ENCODE results near the gene STIL. TPM values are rescaled to one million over a fixed set of nuclear protein-coding genes. Genes with fewer than 3 reads are reported as not detected.

The STIL gene
- total and polyA plus RNA-seq, 2 of the 13 experiments (the other 11 are each of a cell fraction or from before 2014, with no cell fraction given) = 13.7 to 18.6 TPM

DNA sequence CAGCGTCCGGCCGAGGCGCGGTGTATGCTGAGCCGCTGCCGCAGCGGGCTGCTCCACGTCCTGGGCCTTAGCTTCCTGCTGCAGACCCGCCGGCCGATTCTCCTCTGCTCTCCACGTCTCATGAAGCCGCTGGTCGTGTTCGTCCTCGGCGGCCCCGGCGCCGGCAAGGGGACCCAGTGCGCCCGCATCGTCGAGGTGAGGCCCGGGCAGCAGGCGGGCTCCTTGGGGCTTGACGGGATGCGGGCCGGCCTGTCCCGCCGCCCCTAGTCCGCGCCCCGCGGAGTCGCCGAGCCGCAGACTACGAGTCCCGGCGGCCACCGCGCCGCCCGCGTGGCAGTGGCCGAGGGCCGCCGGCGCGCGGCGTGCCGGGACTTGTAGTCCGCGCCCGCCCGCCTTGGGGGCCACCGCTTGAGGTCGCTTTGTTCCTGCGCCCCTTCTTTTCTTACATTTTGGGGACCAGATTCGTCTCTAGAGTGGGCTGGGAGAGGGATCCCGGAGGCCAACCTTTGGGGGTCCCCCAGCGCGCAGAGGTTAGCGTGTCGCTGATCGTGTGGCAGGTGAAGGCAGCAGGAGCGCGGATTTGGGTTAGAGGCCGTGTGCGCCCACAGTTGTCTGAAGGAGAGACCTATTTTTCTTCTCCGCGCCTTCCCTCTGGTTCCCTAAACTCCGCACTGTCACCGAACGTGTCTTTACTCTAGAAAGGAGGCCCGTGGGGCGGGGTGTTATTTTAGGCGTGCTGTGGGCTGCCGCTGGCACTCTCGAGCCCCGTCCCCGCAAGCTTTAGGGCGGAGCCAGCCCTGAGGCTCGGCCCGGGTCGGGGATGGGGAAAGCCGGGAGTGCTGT, 20.2 kb upstream of the STIL start (continued):
- TF ChIP-seq ZNF737 (CRISPR knock-in tag; IDR thresholded peaks at IDR 0.05; ENCODE audit: borderline replicate concordance) (peak; percentile 65; the same call in 1 of the 2 replicates), REPIN1 (CRISPR knock-in tag; IDR thresholded peaks at IDR 0.05; ENCODE audit: borderline replicate concordance, low read depth) (0 out of 2 replicates have a peak, but pooled peaks have one; percentile 17), ZFP62 (CRISPR knock-in tag; IDR thresholded peaks at IDR 0.05) (no peak), FOXK2 (IDR thresholded peaks at IDR 0.05) (no peak), KAT2B (IDR thresholded peaks at IDR 0.05; ENCODE audit: borderline replicate concordance, low read depth, low read length) (no peak), CBX2 (IDR thresholded peaks at IDR 0.05; ENCODE audit: low read depth, low read length) (no peak), CBX2 (CRISPR knock-in tag; IDR thresholded peaks at IDR 0.05; ENCODE audit: low read depth) (no peak), MEIS1 (CRISPR knock-in tag; IDR thresholded peaks at IDR 0.05; ENCODE audit: borderline replicate concordance) (0 out of 2 replicates have a peak, but pooled peaks have one; percentile 63), THAP11 (CRISPR knock-in tag; IDR thresholded peaks at IDR 0.05) (peak; percentile 96), GTF2F1 (IDR thresholded peaks at IDR 0.05; ENCODE audit: low read length) (no peak), HIVEP1 (CRISPR knock-in tag; IDR thresholded peaks at IDR 0.05) (no peak), TAF15 (IDR thresholded peaks at IDR 0.05; ENCODE audit: low read depth, low read length, poor library complexity, severe bottlenecking) (no peak), ISX (CRISPR knock-in tag; conservative IDR thresholded peaks at IDR 0.05) (peak; percentile 65; the same call in 1 of the 2 replicates), MAF1 (CRISPR knock-in tag; IDR thresholded peaks at IDR 0.05; ENCODE audit: borderline replicate concordance) (peak; percentile 85; the same call in 1 of the 2 replicates), ZNF788 (CRISPR knock-in tag; IDR thresholded peaks at IDR 0.05; ENCODE audit: borderline replicate concordance) (no peak; the same call in 1 of the 2 replicates), ZNF773 (CRISPR knock-in tag; IDR thresholded peaks at IDR 0.05; ENCODE audit: borderline replicate concordance) (no peak), ZSCAN9 (CRISPR knock-in tag; IDR thresholded peaks at IDR 0.05; ENCODE audit: borderline replicate concordance) (no peak), ZNF256 (CRISPR knock-in tag; conservative IDR thresholded peaks at IDR 0.05) (peak; percentile 77; the same call in 1 of the 2 replicates), CHD4 (IDR thresholded peaks at IDR 0.05; ENCODE audit: borderline replicate concordance, low read length) (0 out of 2 replicates have a peak, but pooled peaks have one; percentile 4), ZNF292 (CRISPR knock-in tag; IDR thresholded peaks at IDR 0.05; ENCODE audit: borderline replicate concordance, low read depth) (0 out of 2 replicates have a peak, but pooled peaks have one; percentile 10), GZF1 (CRISPR knock-in tag; IDR thresholded peaks at IDR 0.05) (peak; percentile 43; the same call in 1 of the 2 replicates), RARA (CRISPR knock-in tag; IDR thresholded peaks at IDR 0.05) (no peak), ZNF777 (CRISPR knock-in tag; IDR thresholded peaks at IDR 0.05) (peak; percentile 71), BRD4 (CRISPR knock-in tag; IDR thresholded peaks at IDR 0.05) (peak; percentile 87), ZNF530 (CRISPR knock-in tag; IDR thresholded peaks at IDR 0.05; ENCODE audit: low read depth) (no peak)
- TF ChIP-seq, protein P1, sequence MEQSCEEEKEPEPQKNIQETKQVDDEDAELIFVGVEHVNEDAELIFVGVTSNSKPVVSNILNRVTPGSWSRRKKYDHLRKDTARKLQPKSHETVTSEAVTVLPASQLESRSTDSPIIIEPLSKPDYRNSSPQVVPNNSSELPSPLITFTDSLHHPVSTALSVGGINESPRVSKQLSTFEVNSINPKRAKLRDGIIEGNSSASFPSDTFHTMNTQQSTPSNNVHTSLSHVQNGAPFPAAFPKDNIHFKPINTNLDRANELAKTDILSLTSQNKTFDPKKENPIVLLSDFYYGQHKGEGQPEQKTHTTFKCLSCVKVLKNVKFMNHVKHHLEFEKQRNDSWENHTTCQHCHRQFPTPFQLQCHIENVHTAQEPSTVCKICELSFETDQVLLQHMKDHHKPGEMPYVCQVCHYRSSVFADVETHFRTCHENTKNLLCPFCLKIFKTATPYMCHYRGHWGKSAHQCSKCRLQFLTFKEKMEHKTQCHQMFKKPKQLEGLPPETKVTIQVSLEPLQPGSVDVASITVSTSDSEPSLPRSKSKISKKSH (CRISPR knock-in tag; IDR thresholded peaks at IDR 0.05; ENCODE audit: borderline replicate concordance) = 0 out of 2 replicates have a peak, but pooled peaks have one; percentile 25
- TF ChIP-seq, protein P2, sequence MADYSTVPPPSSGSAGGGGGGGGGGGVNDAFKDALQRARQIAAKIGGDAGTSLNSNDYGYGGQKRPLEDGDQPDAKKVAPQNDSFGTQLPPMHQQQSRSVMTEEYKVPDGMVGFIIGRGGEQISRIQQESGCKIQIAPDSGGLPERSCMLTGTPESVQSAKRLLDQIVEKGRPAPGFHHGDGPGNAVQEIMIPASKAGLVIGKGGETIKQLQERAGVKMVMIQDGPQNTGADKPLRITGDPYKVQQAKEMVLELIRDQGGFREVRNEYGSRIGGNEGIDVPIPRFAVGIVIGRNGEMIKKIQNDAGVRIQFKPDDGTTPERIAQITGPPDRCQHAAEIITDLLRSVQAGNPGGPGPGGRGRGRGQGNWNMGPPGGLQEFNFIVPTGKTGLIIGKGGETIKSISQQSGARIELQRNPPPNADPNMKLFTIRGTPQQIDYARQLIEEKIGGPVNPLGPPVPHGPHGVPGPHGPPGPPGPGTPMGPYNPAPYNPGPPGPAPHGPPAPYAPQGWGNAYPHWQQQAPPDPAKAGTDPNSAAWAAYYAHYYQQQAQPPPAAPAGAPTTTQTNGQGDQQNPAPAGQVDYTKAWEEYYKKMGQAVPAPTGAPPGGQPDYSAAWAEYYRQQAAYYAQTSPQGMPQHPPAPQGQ (CRISPR knock-in tag; IDR thresholded peaks at IDR 0.05; ENCODE audit: borderline replicate concordance) = no peak

Data from HepG2 (cell line).